ENCODE results near the gene AK1. TPM values are rescaled to one million over a fixed set of nuclear protein-coding genes. Genes with fewer than 3 reads are reported as not detected.

AK1 gene
- total RNA-seq, 1 experiment from 2014 or later, result 34.4 TPM

GRCh38 chr9:127908660-127908926 lies 31.1 kb upstream of the AK1 start (continued):
- TF ChIP-seq, protein P1, sequence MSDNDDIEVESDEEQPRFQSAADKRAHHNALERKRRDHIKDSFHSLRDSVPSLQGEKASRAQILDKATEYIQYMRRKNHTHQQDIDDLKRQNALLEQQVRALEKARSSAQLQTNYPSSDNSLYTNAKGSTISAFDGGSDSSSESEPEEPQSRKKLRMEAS (CRISPR knock-in tag; IDR thresholded peaks at IDR 0.05), result no peak
- TF ChIP-seq, protein P2, sequence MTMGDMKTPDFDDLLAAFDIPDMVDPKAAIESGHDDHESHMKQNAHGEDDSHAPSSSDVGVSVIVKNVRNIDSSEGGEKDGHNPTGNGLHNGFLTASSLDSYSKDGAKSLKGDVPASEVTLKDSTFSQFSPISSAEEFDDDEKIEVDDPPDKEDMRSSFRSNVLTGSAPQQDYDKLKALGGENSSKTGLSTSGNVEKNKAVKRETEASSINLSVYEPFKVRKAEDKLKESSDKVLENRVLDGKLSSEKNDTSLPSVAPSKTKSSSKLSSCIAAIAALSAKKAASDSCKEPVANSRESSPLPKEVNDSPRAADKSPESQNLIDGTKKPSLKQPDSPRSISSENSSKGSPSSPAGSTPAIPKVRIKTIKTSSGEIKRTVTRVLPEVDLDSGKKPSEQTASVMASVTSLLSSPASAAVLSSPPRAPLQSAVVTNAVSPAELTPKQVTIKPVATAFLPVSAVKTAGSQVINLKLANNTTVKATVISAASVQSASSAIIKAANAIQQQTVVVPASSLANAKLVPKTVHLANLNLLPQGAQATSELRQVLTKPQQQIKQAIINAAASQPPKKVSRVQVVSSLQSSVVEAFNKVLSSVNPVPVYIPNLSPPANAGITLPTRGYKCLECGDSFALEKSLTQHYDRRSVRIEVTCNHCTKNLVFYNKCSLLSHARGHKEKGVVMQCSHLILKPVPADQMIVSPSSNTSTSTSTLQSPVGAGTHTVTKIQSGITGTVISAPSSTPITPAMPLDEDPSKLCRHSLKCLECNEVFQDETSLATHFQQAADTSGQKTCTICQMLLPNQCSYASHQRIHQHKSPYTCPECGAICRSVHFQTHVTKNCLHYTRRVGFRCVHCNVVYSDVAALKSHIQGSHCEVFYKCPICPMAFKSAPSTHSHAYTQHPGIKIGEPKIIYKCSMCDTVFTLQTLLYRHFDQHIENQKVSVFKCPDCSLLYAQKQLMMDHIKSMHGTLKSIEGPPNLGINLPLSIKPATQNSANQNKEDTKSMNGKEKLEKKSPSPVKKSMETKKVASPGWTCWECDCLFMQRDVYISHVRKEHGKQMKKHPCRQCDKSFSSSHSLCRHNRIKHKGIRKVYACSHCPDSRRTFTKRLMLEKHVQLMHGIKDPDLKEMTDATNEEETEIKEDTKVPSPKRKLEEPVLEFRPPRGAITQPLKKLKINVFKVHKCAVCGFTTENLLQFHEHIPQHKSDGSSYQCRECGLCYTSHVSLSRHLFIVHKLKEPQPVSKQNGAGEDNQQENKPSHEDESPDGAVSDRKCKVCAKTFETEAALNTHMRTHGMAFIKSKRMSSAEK (CRISPR knock-in tag; IDR thresholded peaks at IDR 0.05; ENCODE audit: borderline replicate concordance), result no peak
- no peak for TF ChIP-seq ETV6 (CRISPR knock-in tag; IDR thresholded peaks at IDR 0.05)
- no peak for TF ChIP-seq ZNF232 (CRISPR knock-in tag; IDR thresholded peaks at IDR 0.05)
- TF ChIP-seq, protein P3, sequence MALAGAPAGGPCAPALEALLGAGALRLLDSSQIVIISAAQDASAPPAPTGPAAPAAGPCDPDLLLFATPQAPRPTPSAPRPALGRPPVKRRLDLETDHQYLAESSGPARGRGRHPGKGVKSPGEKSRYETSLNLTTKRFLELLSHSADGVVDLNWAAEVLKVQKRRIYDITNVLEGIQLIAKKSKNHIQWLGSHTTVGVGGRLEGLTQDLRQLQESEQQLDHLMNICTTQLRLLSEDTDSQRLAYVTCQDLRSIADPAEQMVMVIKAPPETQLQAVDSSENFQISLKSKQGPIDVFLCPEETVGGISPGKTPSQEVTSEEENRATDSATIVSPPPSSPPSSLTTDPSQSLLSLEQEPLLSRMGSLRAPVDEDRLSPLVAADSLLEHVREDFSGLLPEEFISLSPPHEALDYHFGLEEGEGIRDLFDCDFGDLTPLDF (CRISPR knock-in tag; IDR thresholded peaks at IDR 0.05), result no peak
- TF ChIP-seq GABPB1 (CRISPR knock-in tag; IDR thresholded peaks at IDR 0.05), result no peak
- no peak for TF ChIP-seq RORB (CRISPR knock-in tag; IDR thresholded peaks at IDR 0.05)
- TF ChIP-seq NR3C1 (CRISPR knock-in tag; conservative IDR thresholded peaks at IDR 0.05; ENCODE audit: low read depth), result no peak
- no peak for TF ChIP-seq ZNF671 (CRISPR knock-in tag; IDR thresholded peaks at IDR 0.05)
- TF ChIP-seq, protein P4, sequence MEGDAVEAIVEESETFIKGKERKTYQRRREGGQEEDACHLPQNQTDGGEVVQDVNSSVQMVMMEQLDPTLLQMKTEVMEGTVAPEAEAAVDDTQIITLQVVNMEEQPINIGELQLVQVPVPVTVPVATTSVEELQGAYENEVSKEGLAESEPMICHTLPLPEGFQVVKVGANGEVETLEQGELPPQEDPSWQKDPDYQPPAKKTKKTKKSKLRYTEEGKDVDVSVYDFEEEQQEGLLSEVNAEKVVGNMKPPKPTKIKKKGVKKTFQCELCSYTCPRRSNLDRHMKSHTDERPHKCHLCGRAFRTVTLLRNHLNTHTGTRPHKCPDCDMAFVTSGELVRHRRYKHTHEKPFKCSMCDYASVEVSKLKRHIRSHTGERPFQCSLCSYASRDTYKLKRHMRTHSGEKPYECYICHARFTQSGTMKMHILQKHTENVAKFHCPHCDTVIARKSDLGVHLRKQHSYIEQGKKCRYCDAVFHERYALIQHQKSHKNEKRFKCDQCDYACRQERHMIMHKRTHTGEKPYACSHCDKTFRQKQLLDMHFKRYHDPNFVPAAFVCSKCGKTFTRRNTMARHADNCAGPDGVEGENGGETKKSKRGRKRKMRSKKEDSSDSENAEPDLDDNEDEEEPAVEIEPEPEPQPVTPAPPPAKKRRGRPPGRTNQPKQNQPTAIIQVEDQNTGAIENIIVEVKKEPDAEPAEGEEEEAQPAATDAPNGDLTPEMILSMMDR (IDR thresholded peaks at IDR 0.05), result no peak

DNA sequence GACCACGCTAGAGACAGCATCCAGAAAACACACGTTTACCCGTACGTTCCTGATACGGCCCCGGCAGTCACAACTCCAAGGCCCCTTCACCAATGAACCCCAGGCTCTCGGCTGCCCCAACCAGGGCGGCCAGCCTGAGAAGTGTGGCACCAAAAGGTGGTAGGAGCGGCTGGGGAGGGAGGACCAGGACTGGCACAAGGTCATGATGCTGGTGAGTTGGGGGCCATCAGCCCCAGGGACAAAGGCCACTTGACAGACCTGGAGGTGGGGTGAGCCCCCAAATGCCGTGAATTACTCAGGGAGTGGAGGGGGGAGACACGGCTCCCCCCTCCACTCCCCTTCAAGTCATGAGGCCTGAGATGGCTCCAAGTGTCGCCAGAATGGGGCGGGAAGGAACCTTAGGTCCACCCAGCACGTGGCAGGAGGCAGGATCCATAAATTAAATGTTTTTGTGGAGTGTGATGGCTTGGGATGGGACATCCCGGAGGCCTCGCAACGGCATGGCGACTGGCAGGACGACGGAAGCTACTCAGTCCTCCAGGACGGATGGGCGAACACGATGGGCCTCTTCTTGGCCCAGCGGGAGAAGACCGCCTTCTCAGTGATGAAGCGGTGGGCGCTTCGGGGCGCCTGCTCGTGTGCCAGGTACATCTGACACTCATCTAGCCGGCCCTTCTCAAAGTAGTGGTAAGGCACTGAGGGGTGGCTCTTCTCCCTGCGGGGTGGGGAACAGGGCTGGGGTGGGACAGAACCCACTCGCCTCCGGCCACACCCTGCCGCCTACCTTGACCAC lies 30.6 kb upstream of the AK1 start:
- ATAC-seq (no peak), DNase-seq (ENCODE audit: low spot score) (no peak)
- Mint-ChIP-seq H3K27me3 (ENCODE audit: low read depth) (no peaks in the 10 kb centered on the region), H3K27ac (no peak overlapping the region), H3K4me3 (no peak overlapping the region), H3K4me1 (peaks cover 24% of the 10 kb centered on the region), H3K36me3 (peaks cover 6% of the 10 kb centered on the region; the same call in 1 of the 2 replicates), H3K9me3 (no peaks in the 10 kb centered on the region)
- CTCF ChIA-PET, result interaction anchor here (0.6 kb wide), 1 partner anchor 173 kb away, joined by 3 read pairs; the partner anchor contains the start of gene TOR2A
- POLR2A ChIA-PET, result no interaction called here
- TF ChIP-seq, protein P5, sequence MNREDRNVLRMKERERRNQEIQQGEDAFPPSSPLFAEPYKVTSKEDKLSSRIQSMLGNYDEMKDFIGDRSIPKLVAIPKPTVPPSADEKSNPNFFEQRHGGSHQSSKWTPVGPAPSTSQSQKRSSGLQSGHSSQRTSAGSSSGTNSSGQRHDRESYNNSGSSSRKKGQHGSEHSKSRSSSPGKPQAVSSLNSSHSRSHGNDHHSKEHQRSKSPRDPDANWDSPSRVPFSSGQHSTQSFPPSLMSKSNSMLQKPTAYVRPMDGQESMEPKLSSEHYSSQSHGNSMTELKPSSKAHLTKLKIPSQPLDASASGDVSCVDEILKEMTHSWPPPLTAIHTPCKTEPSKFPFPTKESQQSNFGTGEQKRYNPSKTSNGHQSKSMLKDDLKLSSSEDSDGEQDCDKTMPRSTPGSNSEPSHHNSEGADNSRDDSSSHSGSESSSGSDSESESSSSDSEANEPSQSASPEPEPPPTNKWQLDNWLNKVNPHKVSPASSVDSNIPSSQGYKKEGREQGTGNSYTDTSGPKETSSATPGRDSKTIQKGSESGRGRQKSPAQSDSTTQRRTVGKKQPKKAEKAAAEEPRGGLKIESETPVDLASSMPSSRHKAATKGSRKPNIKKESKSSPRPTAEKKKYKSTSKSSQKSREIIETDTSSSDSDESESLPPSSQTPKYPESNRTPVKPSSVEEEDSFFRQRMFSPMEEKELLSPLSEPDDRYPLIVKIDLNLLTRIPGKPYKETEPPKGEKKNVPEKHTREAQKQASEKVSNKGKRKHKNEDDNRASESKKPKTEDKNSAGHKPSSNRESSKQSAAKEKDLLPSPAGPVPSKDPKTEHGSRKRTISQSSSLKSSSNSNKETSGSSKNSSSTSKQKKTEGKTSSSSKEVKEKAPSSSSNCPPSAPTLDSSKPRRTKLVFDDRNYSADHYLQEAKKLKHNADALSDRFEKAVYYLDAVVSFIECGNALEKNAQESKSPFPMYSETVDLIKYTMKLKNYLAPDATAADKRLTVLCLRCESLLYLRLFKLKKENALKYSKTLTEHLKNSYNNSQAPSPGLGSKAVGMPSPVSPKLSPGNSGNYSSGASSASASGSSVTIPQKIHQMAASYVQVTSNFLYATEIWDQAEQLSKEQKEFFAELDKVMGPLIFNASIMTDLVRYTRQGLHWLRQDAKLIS (CRISPR knock-in tag; IDR thresholded peaks at IDR 0.05; ENCODE audit: borderline replicate concordance), result no peak
- TF ChIP-seq FOXP4 (CRISPR knock-in tag; IDR thresholded peaks at IDR 0.05), result no peak
- no peak for TF ChIP-seq TEAD4 (CRISPR knock-in tag; IDR thresholded peaks at IDR 0.05)
- TF ChIP-seq, protein P6, sequence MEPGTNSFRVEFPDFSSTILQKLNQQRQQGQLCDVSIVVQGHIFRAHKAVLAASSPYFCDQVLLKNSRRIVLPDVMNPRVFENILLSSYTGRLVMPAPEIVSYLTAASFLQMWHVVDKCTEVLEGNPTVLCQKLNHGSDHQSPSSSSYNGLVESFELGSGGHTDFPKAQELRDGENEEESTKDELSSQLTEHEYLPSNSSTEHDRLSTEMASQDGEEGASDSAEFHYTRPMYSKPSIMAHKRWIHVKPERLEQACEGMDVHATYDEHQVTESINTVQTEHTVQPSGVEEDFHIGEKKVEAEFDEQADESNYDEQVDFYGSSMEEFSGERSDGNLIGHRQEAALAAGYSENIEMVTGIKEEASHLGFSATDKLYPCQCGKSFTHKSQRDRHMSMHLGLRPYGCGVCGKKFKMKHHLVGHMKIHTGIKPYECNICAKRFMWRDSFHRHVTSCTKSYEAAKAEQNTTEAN (CRISPR knock-in tag; IDR thresholded peaks at IDR 0.05), result no peak
- no peak for TF ChIP-seq NFATC4 (CRISPR knock-in tag; IDR thresholded peaks at IDR 0.05)
- TF ChIP-seq, protein P7, sequence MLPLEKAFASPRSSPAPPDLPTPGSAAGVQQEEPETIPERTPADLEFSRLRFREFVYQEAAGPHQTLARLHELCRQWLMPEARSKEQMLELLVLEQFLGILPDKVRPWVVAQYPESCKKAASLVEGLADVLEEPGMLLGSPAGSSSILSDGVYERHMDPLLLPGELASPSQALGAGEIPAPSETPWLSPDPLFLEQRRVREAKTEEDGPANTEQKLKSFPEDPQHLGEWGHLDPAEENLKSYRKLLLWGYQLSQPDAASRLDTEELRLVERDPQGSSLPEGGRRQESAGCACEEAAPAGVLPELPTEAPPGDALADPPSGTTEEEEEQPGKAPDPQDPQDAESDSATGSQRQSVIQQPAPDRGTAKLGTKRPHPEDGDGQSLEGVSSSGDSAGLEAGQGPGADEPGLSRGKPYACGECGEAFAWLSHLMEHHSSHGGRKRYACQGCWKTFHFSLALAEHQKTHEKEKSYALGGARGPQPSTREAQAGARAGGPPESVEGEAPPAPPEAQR (CRISPR knock-in tag; IDR thresholded peaks at IDR 0.05), result no peak
- no peak for TF ChIP-seq ZNF423 (CRISPR knock-in tag; IDR thresholded peaks at IDR 0.05)
- TF ChIP-seq TP53 (CRISPR knock-in tag; IDR thresholded peaks at IDR 0.05), result no peak
- TF ChIP-seq, protein P8, sequence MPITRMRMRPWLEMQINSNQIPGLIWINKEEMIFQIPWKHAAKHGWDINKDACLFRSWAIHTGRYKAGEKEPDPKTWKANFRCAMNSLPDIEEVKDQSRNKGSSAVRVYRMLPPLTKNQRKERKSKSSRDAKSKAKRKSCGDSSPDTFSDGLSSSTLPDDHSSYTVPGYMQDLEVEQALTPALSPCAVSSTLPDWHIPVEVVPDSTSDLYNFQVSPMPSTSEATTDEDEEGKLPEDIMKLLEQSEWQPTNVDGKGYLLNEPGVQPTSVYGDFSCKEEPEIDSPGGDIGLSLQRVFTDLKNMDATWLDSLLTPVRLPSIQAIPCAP (CRISPR knock-in tag; IDR thresholded peaks at IDR 0.05), result no peak
